ENCODE measurements around the gene SLC25A41. TPM values are rescaled to one million over a fixed set of nuclear protein-coding genes. Genes with fewer than 3 reads are reported as not detected.

The SLC25A41 gene
- total and polyA plus RNA-seq, 9 of the 15 experiments (the other 6 are each of a cell fraction or from before 2014, with no cell fraction given) = 0.08 to 4.2 (median 1.6) TPM

DNA sequence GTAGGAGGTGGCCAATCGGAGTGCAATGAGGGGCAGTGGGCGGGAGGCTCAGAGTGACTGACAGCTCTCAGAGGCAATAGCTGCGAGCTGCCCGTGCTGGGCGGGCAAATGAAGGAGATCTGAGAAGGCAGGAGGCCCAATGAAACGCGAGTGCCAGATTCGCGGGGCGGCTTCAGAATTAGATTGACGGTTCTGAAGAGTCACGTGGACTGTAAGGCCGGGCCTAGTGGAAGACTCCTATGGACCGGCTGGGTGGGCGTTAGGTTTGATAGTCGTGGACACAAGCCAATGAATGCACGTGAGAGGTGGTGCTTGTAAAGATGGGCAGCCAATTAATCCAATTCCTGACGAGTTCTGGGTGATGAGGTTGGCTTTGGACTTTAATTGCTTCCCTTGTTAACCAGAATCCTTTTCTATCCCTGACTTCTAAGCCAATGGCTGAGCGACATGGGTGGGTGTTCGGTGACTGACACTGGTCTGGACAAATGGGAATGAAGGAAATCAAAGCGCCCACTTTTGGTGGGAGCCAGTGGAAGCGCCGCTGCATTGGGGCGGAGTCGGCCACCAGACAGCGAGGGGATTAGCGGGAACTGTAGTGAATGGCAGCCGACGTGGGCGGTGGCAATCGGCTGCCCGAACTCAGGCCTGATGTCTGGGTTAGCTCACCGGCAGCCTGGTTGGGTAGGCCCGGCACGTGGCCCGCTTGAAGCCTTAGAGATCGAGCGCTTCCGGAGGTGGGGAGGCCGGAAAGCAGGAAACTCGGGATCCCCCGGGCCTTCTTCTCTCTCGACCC, 8.4 kb downstream of the SLC25A41 start (continued):
- TF ChIP-seq, protein P1, sequence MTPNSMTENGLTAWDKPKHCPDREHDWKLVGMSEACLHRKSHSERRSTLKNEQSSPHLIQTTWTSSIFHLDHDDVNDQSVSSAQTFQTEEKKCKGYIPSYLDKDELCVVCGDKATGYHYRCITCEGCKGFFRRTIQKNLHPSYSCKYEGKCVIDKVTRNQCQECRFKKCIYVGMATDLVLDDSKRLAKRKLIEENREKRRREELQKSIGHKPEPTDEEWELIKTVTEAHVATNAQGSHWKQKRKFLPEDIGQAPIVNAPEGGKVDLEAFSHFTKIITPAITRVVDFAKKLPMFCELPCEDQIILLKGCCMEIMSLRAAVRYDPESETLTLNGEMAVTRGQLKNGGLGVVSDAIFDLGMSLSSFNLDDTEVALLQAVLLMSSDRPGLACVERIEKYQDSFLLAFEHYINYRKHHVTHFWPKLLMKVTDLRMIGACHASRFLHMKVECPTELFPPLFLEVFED (CRISPR knock-in tag; conservative IDR thresholded peaks at IDR 0.05) = peak; percentile 64; the same call in 1 of the 2 replicates
- TF ChIP-seq IFI16 (CRISPR knock-in tag; IDR thresholded peaks at IDR 0.05) (peak; percentile 58; the same call in 1 of the 2 replicates), SMAD4 (CRISPR knock-in tag; conservative IDR thresholded peaks at IDR 0.05) (peak; percentile 97), MCM7 (IDR thresholded peaks at IDR 0.05) (no peak), SUPT5H (IDR thresholded peaks at IDR 0.05) (0 out of 2 replicates have a peak, but pooled peaks have one; percentile 43), RBBP5 (IDR thresholded peaks at IDR 0.05; ENCODE audit: borderline replicate concordance, insufficient read depth, low read length, poor library complexity, severe bottlenecking) (peak; percentile 54), ZFP91 (CRISPR knock-in tag; IDR thresholded peaks at IDR 0.05) (no peak), RBM25 (IDR thresholded peaks at IDR 0.05; ENCODE audit: low read depth, low read length, severe bottlenecking) (peak; percentile 93), RERE (CRISPR knock-in tag; IDR thresholded peaks at IDR 0.05; ENCODE audit: borderline replicate concordance) (no peak), KDM4B (IDR thresholded peaks at IDR 0.05; ENCODE audit: borderline replicate concordance in 2 of 2, low read depth in 1 of 2) (peak in 1 of 2 experiments; percentile 70; a peak in 1 of 4 replicates), ATF3 (IDR thresholded peaks at IDR 0.05) (no peak), ATF3 (CRISPR knock-in tag; conservative IDR thresholded peaks at IDR 0.05) (peak; percentile 95), PRMT5 (CRISPR knock-in tag; IDR thresholded peaks at IDR 0.05) (0 out of 2 replicates have a peak, but pooled peaks have one; percentile 44)
- TF ChIP-seq, protein P2, sequence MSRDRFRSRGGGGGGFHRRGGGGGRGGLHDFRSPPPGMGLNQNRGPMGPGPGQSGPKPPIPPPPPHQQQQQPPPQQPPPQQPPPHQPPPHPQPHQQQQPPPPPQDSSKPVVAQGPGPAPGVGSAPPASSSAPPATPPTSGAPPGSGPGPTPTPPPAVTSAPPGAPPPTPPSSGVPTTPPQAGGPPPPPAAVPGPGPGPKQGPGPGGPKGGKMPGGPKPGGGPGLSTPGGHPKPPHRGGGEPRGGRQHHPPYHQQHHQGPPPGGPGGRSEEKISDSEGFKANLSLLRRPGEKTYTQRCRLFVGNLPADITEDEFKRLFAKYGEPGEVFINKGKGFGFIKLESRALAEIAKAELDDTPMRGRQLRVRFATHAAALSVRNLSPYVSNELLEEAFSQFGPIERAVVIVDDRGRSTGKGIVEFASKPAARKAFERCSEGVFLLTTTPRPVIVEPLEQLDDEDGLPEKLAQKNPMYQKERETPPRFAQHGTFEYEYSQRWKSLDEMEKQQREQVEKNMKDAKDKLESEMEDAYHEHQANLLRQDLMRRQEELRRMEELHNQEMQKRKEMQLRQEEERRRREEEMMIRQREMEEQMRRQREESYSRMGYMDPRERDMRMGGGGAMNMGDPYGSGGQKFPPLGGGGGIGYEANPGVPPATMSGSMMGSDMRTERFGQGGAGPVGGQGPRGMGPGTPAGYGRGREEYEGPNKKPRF (IDR thresholded peaks at IDR 0.05; ENCODE audit: low read depth, low read length) = no peak
